AG04450 (cell line): ENCODE measurements around the gene ZNF184. TPM values are rescaled to one million over a fixed set of nuclear protein-coding genes. Genes with fewer than 3 reads are reported as not detected.

ENCODE experiments used
- CTCF ChIA-PET: fragments of 300-600, 350-600 bp; formaldehyde crosslinking; extraction: SDS; loops from one replicate; lab custom pipeline; 2022; ENCODE audit warnings: antibody characterized with exemption, inconsistent platforms; lab: Charles Lee
- POLR2A ChIA-PET: fragments of 350-600 bp; formaldehyde crosslinking; extraction: SDS; loops from one replicate; lab custom pipeline; 2021; ENCODE audit warnings: antibody characterized with exemption, inconsistent platforms; lab: Yijun Ruan, JAX
- DNase-seq: peaks from one replicate; pipeline ENCODE4 v3.0.0-alpha.2; 2011; ENCODE audit warnings: low read depth, low spot score
- H3K27ac ChIP-seq: one replicate; pipeline ENCODE4 v1.5.1; 2012; ENCODE audit warnings: low read depth, low read length, control low read depth
- H3K27me3 ChIP-seq: one replicate; pipeline ENCODE4 v1.6.0; 2012; ENCODE audit warnings: low read length; ENCODE audit not compliant: control insufficient read depth, insufficient read depth
- H3K4me3 ChIP-seq: 2 replicates; pipeline ENCODE4 v1.5.1; 2011; ENCODE audit warnings: mild to moderate bottlenecking, low read depth, low read length, control low read depth
- H3K9me3 ChIP-seq: 2 replicates; pipeline ENCODE4 v1.5.1; 2012; ENCODE audit warnings: low read length; ENCODE audit not compliant: control insufficient read depth, insufficient read depth
- CTCF ChIP-seq: IDR thresholded peaks from 2 replicates; pipeline ENCODE4 v1.5.1; 2011; ENCODE audit warnings: low read depth, low read length, control low read depth, inconsistent platforms
- polyA plus RNA-seq: library from polyadenylated mRNA; depleted of rRNA; stranded (reverse); fragments of >200 nt; gene quantifications from 2 replicates; pipeline ENCODE4 v1.2.3, GENCODE V29; 2011

ZNF184 gene
- polyA plus RNA-seq, 1 experiment: 9.9 TPM

GRCh38 chr6:27415898-27416297, 57.0 kb downstream of the ZNF184 start:
- no peak for DNase-seq
- Histone ChIP-seq H3K27me3 (no peaks in the 10 kb centered on the region), H3K27ac (no peak overlapping the region), H3K4me3 (no peak overlapping the region), H3K9me3 (peaks cover 7% of the 10 kb centered on the region)
- ChIA-PET CTCF (no interaction called here), POLR2A (no interaction called here)
- TF ChIP-seq CTCF: no peak

DNA sequence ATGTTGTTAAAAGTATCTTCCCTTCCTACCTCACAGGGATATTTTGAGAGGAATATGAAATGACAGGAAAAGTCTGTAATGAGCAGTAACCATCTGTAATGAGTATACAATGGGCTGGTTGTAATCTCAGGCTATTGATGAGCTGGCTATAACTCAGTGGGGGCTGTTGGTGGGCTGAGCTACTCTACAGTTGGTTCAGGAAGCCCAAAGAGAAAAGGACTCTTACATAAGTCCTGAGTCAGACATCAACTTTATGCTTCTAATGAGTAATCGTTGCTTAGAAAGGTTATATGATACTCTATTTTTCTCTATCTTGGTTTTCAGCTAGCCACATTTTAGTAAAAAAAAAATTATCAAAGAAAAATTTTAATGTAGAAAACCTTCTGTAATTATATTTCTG, 57.9 kb downstream of the ZNF184 start:
- DNase-seq: no peak
- ChIA-PET CTCF (no interaction called here), POLR2A (no interaction called here)
- H3K4me3 ChIP-seq: no peak overlapping the region
- H3K27ac ChIP-seq: no peak overlapping the region
- no peak for TF ChIP-seq CTCF
- peaks cover 7% of the 10 kb centered on the region for H3K9me3 ChIP-seq
- no peaks in the 10 kb centered on the region for H3K27me3 ChIP-seq

- no peak overlapping the region for H3K4me3 ChIP-seq
- no peak for DNase-seq
- H3K27ac ChIP-seq: no peak overlapping the region
- no peak for TF ChIP-seq CTCF
- ChIA-PET POLR2A (no interaction called here), CTCF (no interaction called here)
- H3K27me3 ChIP-seq: no peaks in the 10 kb centered on the region
- peaks cover 7% of the 10 kb centered on the region for H3K9me3 ChIP-seq
These were observed 58.6 kb downstream of the ZNF184 start for GRCh38 chr6:27414300-27414699.

DNA sequence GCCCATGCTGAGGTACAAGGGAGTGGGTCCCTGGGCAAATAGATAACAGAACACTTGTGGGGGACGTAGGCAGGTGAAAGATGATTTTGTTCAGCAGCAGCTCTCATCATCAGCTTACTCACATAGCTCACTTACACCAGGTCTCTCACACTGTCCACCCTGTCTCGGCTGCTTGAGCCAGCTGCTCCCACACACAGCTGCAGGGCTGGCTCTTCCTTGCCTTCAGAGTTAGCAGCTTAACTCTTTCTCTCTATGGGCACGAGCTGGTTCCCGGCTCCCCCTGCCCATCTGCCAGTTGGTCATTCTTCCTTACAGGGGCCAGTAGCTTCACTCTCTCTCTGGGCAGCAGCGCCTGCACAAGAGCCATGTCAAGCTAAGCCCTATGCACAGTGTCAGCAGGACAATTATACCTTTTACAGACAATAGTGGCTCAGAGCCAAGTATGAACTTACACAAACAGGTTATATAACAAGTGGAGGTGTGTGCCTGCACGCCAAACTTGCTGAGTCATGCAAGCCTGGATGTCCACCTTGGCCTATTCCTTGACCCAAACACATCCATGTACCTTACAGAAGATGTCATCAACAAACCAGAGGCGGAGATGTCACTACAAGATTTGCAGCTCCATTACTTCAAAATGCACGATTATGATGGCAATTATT, 65.6 kb downstream of the ZNF184 start:
- Histone ChIP-seq H3K27ac (no peak overlapping the region), H3K27me3 (no peaks in the 10 kb centered on the region), H3K9me3 (peaks cover 15% of the 10 kb centered on the region), H3K4me3 (no peak overlapping the region)
- TF ChIP-seq CTCF: no peak
- DNase-seq: no peak
- ChIA-PET POLR2A (no interaction called here), CTCF (no interaction called here)

- no peak for TF ChIP-seq CTCF
- POLR2A ChIA-PET: no interaction called here
- H3K27me3 ChIP-seq: no peaks in the 10 kb centered on the region
- CTCF ChIA-PET: no interaction called here
- no peak overlapping the region for H3K27ac ChIP-seq
- DNase-seq: no peak
- peaks cover 14% of the 10 kb centered on the region; the same call in 1 of the 2 replicates for H3K9me3 ChIP-seq
- no peak overlapping the region for H3K4me3 ChIP-seq
These were observed 66.8 kb downstream of the ZNF184 start for GRCh38 chr6:27406085-27406484.
